H1 (cell line): ENCODE measurements around the gene SLC9B2. TPM values are rescaled to one million over a fixed set of nuclear protein-coding genes. Genes with fewer than 3 reads are reported as not detected.

Experiments used
- CHD7 ChIP-seq: fragments of 300-600 bp; sonication (generic); IDR thresholded peaks from 2 replicates; pipeline ENCODE4 v1.7.1; 2012; ENCODE audit warnings: low read length, moderate library complexity, mild to moderate bottlenecking, inconsistent platforms; ENCODE audit not compliant: insufficient replicate concordance
- PHF8 ChIP-seq: fragments of 200-600 bp; sonication (generic); conservative IDR thresholded peaks from 2 replicates; pipeline ENCODE4 v1.7.1; 2012; ENCODE audit warnings: low read depth, mild to moderate bottlenecking, inconsistent platforms, low read length, moderate library complexity
- POLR2A ChIP-seq, 2 experiments: IDR thresholded peaks; 1 replicate in 1 of 2; 2 replicates in 1 of 2; pipeline ENCODE4 v1.6.1; 2011; ENCODE audit warnings: low read depth in 2 of 2, low read length in 2 of 2, mild to moderate bottlenecking in 2 of 2; ENCODE audit errors: control extremely low read depth in 1 of 2
- polyA plus RNA-seq, 7 experiments: library from polyadenylated mRNA; depleted of rRNA in 3 of 7; stranded (reverse) in 5 of 7; unstranded in 2 of 7; fragments of >200 nt in 5 of 7; fragments of 200-250 nt in 2 of 7; gene quantifications; 1 replicate in 5 of 7; 2 replicates in 1 of 7; 4 replicates in 1 of 7; pipeline versions ENCODE4 v1.2.1 to v1.2.3, GENCODE V29; 2011 to 2013; ENCODE audit warnings: missing spikeins in 2 of 7, mixed read lengths in 2 of 7
- total RNA-seq: library from RNA; stranded (reverse); fragmentation: NEBNext Ultra II Directional; extraction: Animal tissue kit (Norgen Biotek cat#: 25700); gene quantifications from 2 replicates; pipeline ENCODE4 v1.2.1, GENCODE V29; 2021
- TF ChIP-seq, protein P1 (sequence below): IDR thresholded peaks from 2 replicates; pipeline ENCODE4 v1.6.1; 2011; ENCODE audit warnings: low read length, improper control_type of control experiment

Gene SLC9B2
- total and polyA plus RNA-seq, 2 of the 8 experiments (the other 6 are each of a cell fraction or from before 2014, with no cell fraction given), result 3.2 to 5.2 TPM

DNA sequence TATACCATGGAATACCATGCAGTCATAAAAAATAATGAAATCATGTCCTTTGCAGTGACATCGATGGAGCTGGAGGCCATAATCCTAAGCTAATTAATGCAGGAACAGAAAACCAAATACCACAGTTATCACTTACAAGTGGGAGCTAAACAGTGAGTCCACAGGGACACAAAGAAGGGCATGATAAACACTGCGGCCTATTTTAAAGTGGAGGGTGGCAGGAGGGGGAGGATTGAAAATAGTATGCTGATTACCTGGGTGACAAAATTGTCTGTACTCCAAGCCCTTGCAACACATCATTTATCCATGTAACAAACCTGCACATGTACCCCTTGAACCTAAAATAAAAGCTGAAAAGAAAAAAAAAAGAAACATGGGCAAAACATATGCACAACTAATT is 40.4 kb downstream of the SLC9B2 start (continued):
- TF ChIP-seq CHD7, result no peak
- TF ChIP-seq, protein P1, sequence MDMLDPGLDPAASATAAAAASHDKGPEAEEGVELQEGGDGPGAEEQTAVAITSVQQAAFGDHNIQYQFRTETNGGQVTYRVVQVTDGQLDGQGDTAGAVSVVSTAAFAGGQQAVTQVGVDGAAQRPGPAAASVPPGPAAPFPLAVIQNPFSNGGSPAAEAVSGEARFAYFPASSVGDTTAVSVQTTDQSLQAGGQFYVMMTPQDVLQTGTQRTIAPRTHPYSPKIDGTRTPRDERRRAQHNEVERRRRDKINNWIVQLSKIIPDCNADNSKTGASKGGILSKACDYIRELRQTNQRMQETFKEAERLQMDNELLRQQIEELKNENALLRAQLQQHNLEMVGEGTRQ, result no peak
- no peak for TF ChIP-seq PHF8
- TF ChIP-seq POLR2A (IDR thresholded peaks at IDR 0.05; ENCODE audit: control extremely low read depth in 1 of 2, low read depth in 2 of 2, low read length in 2 of 2), result no peak
- TF ChIP-seq, all 59 proteins: peak for 0
